Loucy (cell line): ENCODE results near the gene BCL11A.

Experiments
- CTCF ChIP-seq: fragments of 200-600 bp; sonication (generic); conservative IDR thresholded peaks from 2 replicates; pipeline ENCODE4 v1.5.1; 2014; ENCODE audit warnings: mild to moderate bottlenecking, antibody characterized with exemption, low read length
- EZH2phosphoT487 ChIP-seq: fragments of 200-600 bp; IDR thresholded peaks from 2 replicates; pipeline ENCODE4 v1.6.1; 2018; ENCODE audit warnings: antibody characterized with exemption, mild to moderate bottlenecking, moderate library complexity, borderline replicate concordance

DNA sequence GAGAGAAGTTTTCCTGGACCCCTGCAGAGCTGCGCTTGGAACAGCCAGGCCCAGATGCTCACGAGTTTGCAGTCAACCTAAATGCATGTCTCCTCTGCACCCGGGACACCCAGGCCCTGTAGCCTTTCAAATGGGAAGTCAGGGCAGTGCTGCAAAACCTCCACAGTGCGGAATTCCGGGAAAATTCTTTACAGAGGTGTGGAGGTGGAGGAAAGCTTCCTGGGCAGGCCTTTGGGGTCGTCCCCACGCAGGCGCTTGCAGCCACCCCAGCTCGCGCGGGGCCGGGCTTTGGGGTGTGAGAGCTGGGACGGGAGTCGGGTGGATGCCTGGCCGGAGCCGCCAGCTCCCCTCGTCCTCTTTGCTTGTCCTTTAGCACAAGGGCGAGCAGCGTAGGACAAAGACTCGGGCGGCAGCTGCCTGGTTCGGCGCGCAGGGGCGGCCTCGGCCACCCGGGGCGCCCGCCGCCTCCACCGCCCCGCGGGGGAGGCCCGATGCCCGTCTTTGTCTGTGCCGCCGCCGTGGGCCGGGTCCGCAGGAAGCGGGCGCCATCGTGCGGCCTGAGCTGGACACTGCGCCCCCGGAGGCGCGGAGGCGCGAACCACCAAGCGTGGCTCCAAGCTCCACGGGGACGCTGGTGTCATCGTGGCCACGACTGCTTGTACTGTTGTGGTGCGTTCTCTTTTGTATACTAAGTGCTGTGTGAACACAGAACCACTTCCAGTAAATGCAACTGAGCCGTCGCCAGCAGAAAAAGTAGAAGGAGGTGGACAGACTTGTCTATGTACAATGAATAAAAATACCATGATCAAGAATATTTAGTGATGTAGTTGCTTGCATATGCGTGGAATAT lies 28.2 kb upstream of the BCL11A start:
- peak; percentile 77 for TF ChIP-seq CTCF
- TF ChIP-seq EZH2phosphoT487 = no peak
